HK-2 (cell line): ENCODE measurements around the gene CIITA.
"Not testable (repeated sequence)": the region's sequence is repeated elsewhere in the genome, so short reads cannot be mapped to it uniquely, and the experiment has no call there.

Experiments used
- DNase-seq: peaks from one replicate; pipeline ENCODE4 v3.0.0-alpha.2; 2018; ENCODE audit not compliant: unreplicated experiment

Gene CIITA

GRCh38 chr16:10876799-10877341 lies at the start of gene CIITA:
CIITA (plus strand) TSS chr16:10877202; CDS start chr16:10877331, 129 bp downstream.
- no peak for DNase-seq

GRCh38 chr16:10827691-10828341 lies 49.2 kb upstream of the CIITA start:
- DNase-seq = peak; percentile 15

GRCh38 chr16:10828851-10829366 lies 48.1 kb upstream of the CIITA start:
- DNase-seq = peak; percentile 11

- DNase-seq = not testable (repeated sequence)
Measured at GRCh38 chr16:10829390-10830098, 47.5 kb upstream of the CIITA start.

GRCh38 chr16:10830240-10830639 lies 46.8 kb upstream of the CIITA start:
- DNase-seq = not testable (repeated sequence)

- no peak for DNase-seq
Measured at GRCh38 chr16:10831894-10832886, 44.8 kb upstream of the CIITA start.

- DNase-seq = no peak
Measured at GRCh38 chr16:10833271-10833670, 43.7 kb upstream of the CIITA start.

- no peak for DNase-seq
Measured at GRCh38 chr16:10834130-10834529, 42.9 kb upstream of the CIITA start.

- no peak for DNase-seq
Measured at GRCh38 chr16:10834766-10835165, 42.2 kb upstream of the CIITA start.

GRCh38 chr16:10835281-10835931 lies 41.6 kb upstream of the CIITA start:
- DNase-seq = no peak

- DNase-seq = no peak
Measured at GRCh38 chr16:10836174-10836853, 40.7 kb upstream of the CIITA start.

- no peak for DNase-seq
Measured at GRCh38 chr16:10838621-10839278, 38.3 kb upstream of the CIITA start.

GRCh38 chr16:10839279-10839666 lies 37.7 kb upstream of the CIITA start:
- no peak for DNase-seq

- no peak for DNase-seq
Measured at GRCh38 chr16:10840703-10841102, 36.3 kb upstream of the CIITA start.

- DNase-seq = no peak
Measured at GRCh38 chr16:10846213-10846998, 30.6 kb upstream of the CIITA start.

GRCh38 chr16:10847176-10847575 lies 29.8 kb upstream of the CIITA start:
- no peak for DNase-seq

GRCh38 chr16:10849736-10850477 lies 27.1 kb upstream of the CIITA start:
- DNase-seq = no peak

- DNase-seq = no peak
Measured at GRCh38 chr16:10850478-10850850, 26.5 kb upstream of the CIITA start.

GRCh38 chr16:10851512-10851911 lies 25.5 kb upstream of the CIITA start:
- no peak for DNase-seq
